ENCODE data around the gene USP3. TPM values are rescaled to one million over a fixed set of nuclear protein-coding genes. Genes with fewer than 3 reads are reported as not detected.

Gene USP3
- total RNA-seq, 4 donors from 2014 or later = 26.5 to 96.3 (median 65.8) TPM

DNA sequence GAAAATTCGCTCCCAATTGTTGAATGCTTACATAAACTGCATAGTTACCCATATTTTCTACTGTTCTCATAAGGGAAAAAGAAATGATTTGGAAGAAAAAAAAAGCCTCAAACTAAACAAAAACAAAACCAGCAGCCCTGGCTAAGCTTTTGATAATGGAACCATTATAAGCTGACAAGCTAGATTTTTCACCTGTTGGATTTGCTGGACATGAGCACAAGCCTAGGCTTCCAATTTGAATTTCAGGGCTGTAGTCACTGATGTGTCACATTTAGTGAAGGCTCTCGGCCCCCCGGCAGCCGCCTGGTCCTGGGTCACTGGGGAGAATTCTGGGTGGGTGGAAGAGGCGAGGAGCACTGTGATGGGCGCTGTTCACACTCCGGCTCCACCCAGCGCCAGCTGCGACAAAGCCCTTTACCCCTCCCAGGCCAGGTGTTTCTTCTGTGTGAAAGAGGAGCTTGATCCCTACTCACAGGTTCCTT is 97.4 kb downstream of the USP3 start:
- intact Hi-C loops (cut with DNase I; ENCODE audit: low total_unique reads) = no loop called here
- H3K4me1 ChIP-seq = no peaks in the 10 kb centered on the region
- H3K27ac ChIP-seq = peak overlapping the region; percentile 77 to 93
- peak overlapping the region; percentile 51 to 65 for H3K4me3 ChIP-seq
- DNase-seq = no peak
- no peaks in the 10 kb centered on the region for H3K27me3 ChIP-seq
- H3K9me3 ChIP-seq = no peaks in the 10 kb centered on the region
- H3K36me3 ChIP-seq = no peaks in the 10 kb centered on the region
- TF ChIP-seq POLR2A (IDR thresholded peaks at IDR 0.05) = no peak

DNA sequence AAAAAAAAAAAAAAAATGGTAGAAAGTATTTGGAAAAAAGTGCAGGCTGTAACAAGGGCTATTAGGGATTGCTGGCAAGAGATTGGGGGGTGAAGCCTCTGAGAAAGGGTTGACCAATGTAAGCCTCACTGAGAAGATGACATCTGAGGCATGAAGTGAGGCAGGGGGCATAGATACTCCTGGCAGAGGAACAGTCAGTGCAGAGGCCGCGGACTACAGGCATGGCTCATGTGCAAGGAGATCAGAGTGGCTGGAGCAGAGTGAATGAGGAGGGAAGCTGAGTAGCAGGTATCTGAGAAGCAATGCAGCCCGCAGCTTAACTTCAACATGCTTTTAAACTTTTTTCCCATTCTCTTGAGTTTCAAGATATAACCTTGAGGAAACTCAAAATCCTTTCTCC is 98.2 kb downstream of the USP3 start:
- intact Hi-C loops (cut with DNase I; ENCODE audit: low total_unique reads) = no loop called here
- TF ChIP-seq CTCF (IDR thresholded peaks at IDR 0.05) = no peak
- TF ChIP-seq POLR2A (IDR thresholded peaks at IDR 0.05) = no peak
- Histone ChIP-seq H3K4me3 (no peak overlapping the region), H3K36me3 (no peaks in the 10 kb centered on the region), H3K4me1 (no peaks in the 10 kb centered on the region), H3K9me3 (no peaks in the 10 kb centered on the region), H3K27me3 (no peaks in the 10 kb centered on the region), H3K27ac (no peak overlapping the region)
- no peak for DNase-seq

- DNase-seq = no peak
- Histone ChIP-seq H3K27ac (no peak overlapping the region), H3K36me3 (no peaks in the 10 kb centered on the region), H3K4me3 (no peak overlapping the region), H3K4me1 (no peaks in the 10 kb centered on the region), H3K27me3 (no peaks in the 10 kb centered on the region), H3K9me3 (no peaks in the 10 kb centered on the region)
- TF ChIP-seq POLR2A (IDR thresholded peaks at IDR 0.05) (no peak), CTCF (IDR thresholded peaks at IDR 0.05) (no peak)
- intact Hi-C loops (cut with DNase I; ENCODE audit: low total_unique reads) = no loop called here
Measured at GRCh38 chr15:63603516-63603915, 99.1 kb downstream of the USP3 start.

DNA sequence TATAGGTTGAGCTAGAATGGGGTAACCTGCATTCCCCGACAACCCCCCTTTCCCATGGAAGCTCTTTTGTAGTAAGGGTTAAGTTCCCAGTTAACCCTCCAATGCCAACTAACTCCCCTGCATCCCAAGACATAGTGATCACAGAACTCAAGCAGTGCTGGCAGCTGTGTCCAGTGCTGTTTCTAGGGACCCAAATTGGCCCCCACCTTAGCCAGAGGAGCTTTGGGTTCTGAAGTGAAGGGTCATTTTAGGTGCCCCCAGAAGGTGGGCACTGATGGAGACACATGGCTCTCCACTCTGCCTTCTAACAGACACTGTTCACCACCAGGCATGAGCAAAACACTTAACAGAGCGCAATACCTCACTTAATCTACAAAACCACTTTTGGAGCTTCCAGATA is 99.9 kb downstream of the USP3 start:
- intact Hi-C loops (cut with DNase I; ENCODE audit: low total_unique reads) = no loop called here
- H3K9me3 ChIP-seq = no peaks in the 10 kb centered on the region
- no peak overlapping the region for H3K27ac ChIP-seq
- H3K4me3 ChIP-seq = no peak overlapping the region
- H3K4me1 ChIP-seq = no peaks in the 10 kb centered on the region
- TF ChIP-seq POLR2A (IDR thresholded peaks at IDR 0.05) = no peak
- no peak for TF ChIP-seq CTCF (IDR thresholded peaks at IDR 0.05)
- H3K27me3 ChIP-seq = no peaks in the 10 kb centered on the region
- no peaks in the 10 kb centered on the region for H3K36me3 ChIP-seq
- DNase-seq = no peak

DNA sequence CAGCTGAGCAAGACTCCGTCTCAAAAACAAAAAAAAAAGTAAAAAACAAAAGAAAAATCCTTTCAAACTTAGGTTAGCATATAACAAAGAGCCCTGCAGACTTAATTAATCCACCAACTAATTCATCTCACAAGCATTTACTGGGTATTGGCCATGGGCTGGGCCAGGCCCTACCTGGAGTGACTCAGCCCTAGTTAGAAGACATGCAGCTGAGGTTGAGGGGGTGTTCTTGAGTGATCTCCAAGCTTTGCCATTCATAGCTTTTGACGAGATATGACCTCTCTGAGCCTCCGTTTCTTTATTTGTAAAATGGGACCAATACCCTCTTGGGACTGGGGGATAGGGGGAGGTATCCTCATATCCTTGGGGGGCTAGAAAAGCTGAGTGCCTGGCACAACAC is 100.6 kb downstream of the USP3 start:
- Histone ChIP-seq H3K36me3 (no peaks in the 10 kb centered on the region), H3K9me3 (no peaks in the 10 kb centered on the region), H3K27me3 (no peaks in the 10 kb centered on the region), H3K4me1 (no peaks in the 10 kb centered on the region), H3K27ac (no peak overlapping the region), H3K4me3 (no peak overlapping the region)
- no peak for DNase-seq
- intact Hi-C loops (cut with DNase I; ENCODE audit: low total_unique reads) = no loop called here
- no peak for TF ChIP-seq CTCF (IDR thresholded peaks at IDR 0.05)
- TF ChIP-seq POLR2A (IDR thresholded peaks at IDR 0.05) = no peak

GRCh38 chr15:63605816-63606215 is 101.4 kb downstream of the USP3 start:
- Histone ChIP-seq H3K27ac (peak overlapping the region; percentile 5 to 31), H3K4me3 (no peak overlapping the region), H3K36me3 (no peaks in the 10 kb centered on the region), H3K27me3 (no peaks in the 10 kb centered on the region), H3K9me3 (no peaks in the 10 kb centered on the region), H3K4me1 (peaks cover 0 to 3% of the 10 kb centered on the region in 2 donors)
- TF ChIP-seq CTCF (IDR thresholded peaks at IDR 0.05) = no peak
- TF ChIP-seq POLR2A (IDR thresholded peaks at IDR 0.05) = no peak
- intact Hi-C loops (cut with DNase I; ENCODE audit: low total_unique reads) = no loop called here
- no peak for DNase-seq
